HepG2 (cell line): ENCODE results near the gene ALPK3. TPM values are rescaled to one million over a fixed set of nuclear protein-coding genes. Genes with fewer than 3 reads are reported as not detected.
A peak's percentile ranks its signal among the peaks of the same experiment; 100 is the strongest.

Source experiments
- ATF7 ChIP-seq, 2 experiments: fragments of 450-650 bp in 1 of 2; sonication (generic) in 1 of 2; formaldehyde crosslinking in 1 of 2; IDR thresholded peaks; 2 replicates each; pipeline versions ENCODE4 v1.4.0 to v1.6.1; 2016 to 2020; ENCODE audit warnings: antibody characterized with exemption in 1 of 2, mild to moderate bottlenecking in 1 of 2, missing genetic modification reagents in 1 of 2
- HOXA7 ChIP-seq: sonication (generic); formaldehyde crosslinking; IDR thresholded peaks from 2 replicates; pipeline ENCODE4 v1.8.1; 2022; ENCODE audit warnings: mild to moderate bottlenecking, missing genetic modification reagents, moderate library complexity
- IRX3 ChIP-seq: sonication (generic); formaldehyde crosslinking; IDR thresholded peaks from 2 replicates; pipeline ENCODE4 v1.8.1; 2023; ENCODE audit warnings: mild to moderate bottlenecking, low read depth, missing genetic modification reagents, borderline replicate concordance
- JUNB ChIP-seq: sonication (generic); formaldehyde crosslinking; IDR thresholded peaks from 2 replicates; pipeline ENCODE4 v1.8.0; 2022; ENCODE audit warnings: missing genetic modification reagents, mild to moderate bottlenecking, borderline replicate concordance
- KMT2B ChIP-seq: IDR thresholded peaks from 2 replicates; pipeline ENCODE4 v1.6.1; 2016; ENCODE audit warnings: missing genetic modification reagents, missing compliant biosample characterization
- MBNL3 ChIP-seq: fragments of 250-450 bp; sonication (Bioruptor Pico); conservative IDR thresholded peaks from 2 replicates; pipeline ENCODE4 v1.8.0; 2022; ENCODE audit warnings: mild to moderate bottlenecking, inconsistent platforms
- NCOA1 ChIP-seq: sonication (generic); formaldehyde crosslinking; IDR thresholded peaks from 2 replicates; pipeline ENCODE4 v1.9.0; 2021; ENCODE audit warnings: missing genetic modification reagents
- POGZ ChIP-seq: sonication (generic); formaldehyde crosslinking; IDR thresholded peaks from 2 replicates; pipeline ENCODE4 v1.4.0; 2020; ENCODE audit warnings: mild to moderate bottlenecking, missing genetic modification reagents
- RFX5 ChIP-seq: IDR thresholded peaks from 2 replicates; pipeline ENCODE4 v1.6.1; 2011; ENCODE audit warnings: low read depth, low read length, improper control_type of control experiment
- TBL1XR1 ChIP-seq: fragments of 150-350 bp; IDR thresholded peaks from 2 replicates; pipeline ENCODE4 v1.6.1; 2014; ENCODE audit warnings: borderline replicate concordance, low read length; ENCODE audit not compliant: partially characterized antibody
- ZFP82 ChIP-seq: sonication (generic); formaldehyde crosslinking; IDR thresholded peaks from 2 replicates; pipeline ENCODE4 v1.5.1; 2020; ENCODE audit warnings: mild to moderate bottlenecking, missing genetic modification reagents, borderline replicate concordance
- ZNF136 ChIP-seq: sonication (generic); formaldehyde crosslinking; IDR thresholded peaks from 2 replicates; pipeline ENCODE4 v1.8.1; 2022; ENCODE audit warnings: low read depth, mild to moderate bottlenecking, moderate library complexity, missing genetic modification reagents
- ZNF274 ChIP-seq: sonication (generic); formaldehyde crosslinking; IDR thresholded peaks from 2 replicates; pipeline ENCODE4 v1.5.1; 2020; ENCODE audit warnings: mild to moderate bottlenecking, missing genetic modification reagents
- ZNF337 ChIP-seq: sonication (generic); formaldehyde crosslinking; IDR thresholded peaks from 2 replicates; pipeline ENCODE4 v1.5.1; 2020; ENCODE audit warnings: missing genetic modification reagents, low read depth, mild to moderate bottlenecking, borderline replicate concordance
- ZNF674 ChIP-seq: sonication (generic); formaldehyde crosslinking; IDR thresholded peaks from 2 replicates; pipeline ENCODE4 v1.5.0; 2020; ENCODE audit warnings: low read depth, mild to moderate bottlenecking, missing genetic modification reagents
- ZNF678 ChIP-seq: sonication (generic); formaldehyde crosslinking; IDR thresholded peaks from 2 replicates; pipeline ENCODE4 v1.4.0; 2020; ENCODE audit warnings: mild to moderate bottlenecking, missing genetic modification reagents
- ZNF816 ChIP-seq: sonication (generic); formaldehyde crosslinking; IDR thresholded peaks from 2 replicates; pipeline ENCODE4 v1.8.0; 2022; ENCODE audit warnings: missing genetic modification reagents, mild to moderate bottlenecking, borderline replicate concordance
- polyA plus RNA-seq, 8 experiments: library from polyadenylated mRNA; depleted of rRNA in 3 of 8; stranded (reverse) in 7 of 8; unstranded in 1 of 8; fragments of >200 nt; fragmentation: Illumina TruSeq in 4 of 8; extraction: Trizol in 4 of 8; gene quantifications; 2 replicates each; pipeline versions ENCODE4 v1.2.1 to v1.2.3, GENCODE V29; 2011 to 2016; ENCODE audit warnings: low read depth in 4 of 8, missing spikeins in 1 of 8, mixed read lengths in 1 of 8; ENCODE audit not compliant: insufficient read depth in 1 of 8
- total RNA-seq, 5 experiments: library from RNA; depleted of rRNA; stranded (reverse); fragments of >200 nt; fragmentation: Illumina TruSeq; extraction: Trizol; gene quantifications; 2 replicates each; pipeline ENCODE4 v1.2.3, GENCODE V29; 2016; ENCODE audit warnings: low read depth in 1 of 5
- TF ChIP-seq, protein P1 (sequence below): sonication (generic); formaldehyde crosslinking; IDR thresholded peaks from 2 replicates; pipeline ENCODE4 v1.4.0; 2020; ENCODE audit warnings: missing genetic modification reagents, borderline replicate concordance
- TF ChIP-seq, protein P2 (sequence below): sonication (generic); formaldehyde crosslinking; IDR thresholded peaks from 2 replicates; pipeline ENCODE4 v1.8.1; 2023; ENCODE audit warnings: mild to moderate bottlenecking, inconsistent platforms, moderate library complexity, missing genetic modification reagents, borderline replicate concordance
- TF ChIP-seq, protein P3 (sequence below): sonication (generic); formaldehyde crosslinking; IDR thresholded peaks from 2 replicates; pipeline ENCODE4 v1.5.0; 2020; ENCODE audit warnings: mild to moderate bottlenecking, missing genetic modification reagents, moderate library complexity
- TF ChIP-seq, protein P4 (sequence below): sonication (generic); formaldehyde crosslinking; IDR thresholded peaks from 2 replicates; pipeline ENCODE4 v1.4.0; 2020; ENCODE audit warnings: missing genetic modification reagents, mild to moderate bottlenecking, borderline replicate concordance

The ALPK3 gene
- total and polyA plus RNA-seq, 2 of the 13 experiments (the other 11 are each of a cell fraction or from before 2014, with no cell fraction given): 0.04 to 0.42 TPM

DNA sequence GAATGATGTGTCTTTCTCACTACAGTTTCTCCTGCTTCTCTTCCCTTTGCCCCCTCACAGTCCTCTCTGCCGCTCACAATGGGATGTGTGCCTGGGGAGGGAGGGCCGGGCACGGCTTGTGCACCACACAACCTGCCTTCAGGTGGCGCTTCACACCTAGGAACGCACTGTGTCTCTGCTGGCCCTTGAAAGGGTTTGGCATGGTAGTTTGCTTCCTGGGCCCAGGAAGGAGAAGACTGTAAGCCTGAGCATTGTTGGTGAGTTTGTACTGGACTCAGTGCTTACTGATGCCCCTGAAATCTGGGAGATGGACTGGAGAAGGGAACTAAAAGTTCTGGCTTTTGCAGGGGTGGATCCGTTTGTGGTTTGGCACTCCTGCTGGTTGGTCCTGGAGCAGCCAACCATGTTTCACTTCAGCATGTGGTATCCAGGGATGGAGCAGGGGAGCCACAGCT lies 9.2 kb downstream of the ALPK3 start (continued):
- TF ChIP-seq, protein P1, sequence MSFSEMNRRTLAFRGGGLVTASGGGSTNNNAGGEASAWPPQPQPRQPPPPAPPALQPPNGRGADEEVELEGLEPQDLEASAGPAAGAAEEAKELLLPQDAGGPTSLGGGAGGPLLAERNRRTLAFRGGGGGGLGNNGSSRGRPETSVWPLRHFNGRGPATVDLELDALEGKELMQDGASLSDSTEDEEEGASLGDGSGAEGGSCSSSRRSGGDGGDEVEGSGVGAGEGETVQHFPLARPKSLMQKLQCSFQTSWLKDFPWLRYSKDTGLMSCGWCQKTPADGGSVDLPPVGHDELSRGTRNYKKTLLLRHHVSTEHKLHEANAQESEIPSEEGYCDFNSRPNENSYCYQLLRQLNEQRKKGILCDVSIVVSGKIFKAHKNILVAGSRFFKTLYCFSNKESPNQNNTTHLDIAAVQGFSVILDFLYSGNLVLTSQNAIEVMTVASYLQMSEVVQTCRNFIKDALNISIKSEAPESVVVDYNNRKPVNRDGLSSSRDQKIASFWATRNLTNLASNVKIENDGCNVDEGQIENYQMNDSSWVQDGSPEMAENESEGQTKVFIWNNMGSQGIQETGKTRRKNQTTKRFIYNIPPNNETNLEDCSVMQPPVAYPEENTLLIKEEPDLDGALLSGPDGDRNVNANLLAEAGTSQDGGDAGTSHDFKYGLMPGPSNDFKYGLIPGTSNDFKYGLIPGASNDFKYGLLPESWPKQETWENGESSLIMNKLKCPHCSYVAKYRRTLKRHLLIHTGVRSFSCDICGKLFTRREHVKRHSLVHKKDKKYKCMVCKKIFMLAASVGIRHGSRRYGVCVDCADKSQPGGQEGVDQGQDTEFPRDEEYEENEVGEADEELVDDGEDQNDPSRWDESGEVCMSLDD (CRISPR knock-in tag): no peak
- TF ChIP-seq ATF7 (IDR thresholded peaks at IDR 0.05) (no peak), ATF7 (CRISPR knock-in tag; IDR thresholded peaks at IDR 0.05) (no peak), NCOA1 (CRISPR knock-in tag) (no peak), HOXA7 (no peak), ZNF678 (CRISPR knock-in tag) (no peak), MBNL3 (no peak), POGZ (CRISPR knock-in tag) (no peak), ZNF136 (CRISPR knock-in tag) (no peak), IRX3 (no peak), KMT2B (CRISPR knock-in tag) (no peak), ZNF674 (CRISPR knock-in tag) (no peak), JUNB (CRISPR knock-in tag) (no peak), ZFP82 (CRISPR knock-in tag) (no peak), TBL1XR1 (no peak), ZNF337 (CRISPR knock-in tag) (no peak), RFX5 (peak; percentile 67), ZNF816 (CRISPR knock-in tag) (no peak), ZNF274 (CRISPR knock-in tag) (0 out of 2 replicates have a peak, but pooled peaks have one; percentile 38)
- TF ChIP-seq, protein P2, sequence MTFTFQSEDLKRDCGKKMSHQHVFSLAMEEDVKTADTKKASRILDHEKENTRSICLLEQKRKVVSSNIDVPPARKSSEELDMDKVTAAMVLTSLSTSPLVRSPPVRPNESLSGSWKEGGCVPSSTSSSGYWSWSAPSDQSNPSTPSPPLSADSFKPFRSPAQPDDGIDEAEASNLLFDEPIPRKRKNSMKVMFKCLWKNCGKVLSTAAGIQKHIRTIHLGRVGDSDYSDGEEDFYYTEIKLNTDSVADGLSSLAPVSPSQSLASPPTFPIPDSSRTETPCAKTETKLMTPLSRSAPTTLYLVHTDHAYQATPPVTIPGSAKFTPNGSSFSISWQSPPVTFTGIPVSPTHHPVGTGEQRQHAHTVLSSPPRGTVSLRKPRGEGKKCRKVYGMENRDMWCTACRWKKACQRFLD: no peak
- TF ChIP-seq, protein P3, sequence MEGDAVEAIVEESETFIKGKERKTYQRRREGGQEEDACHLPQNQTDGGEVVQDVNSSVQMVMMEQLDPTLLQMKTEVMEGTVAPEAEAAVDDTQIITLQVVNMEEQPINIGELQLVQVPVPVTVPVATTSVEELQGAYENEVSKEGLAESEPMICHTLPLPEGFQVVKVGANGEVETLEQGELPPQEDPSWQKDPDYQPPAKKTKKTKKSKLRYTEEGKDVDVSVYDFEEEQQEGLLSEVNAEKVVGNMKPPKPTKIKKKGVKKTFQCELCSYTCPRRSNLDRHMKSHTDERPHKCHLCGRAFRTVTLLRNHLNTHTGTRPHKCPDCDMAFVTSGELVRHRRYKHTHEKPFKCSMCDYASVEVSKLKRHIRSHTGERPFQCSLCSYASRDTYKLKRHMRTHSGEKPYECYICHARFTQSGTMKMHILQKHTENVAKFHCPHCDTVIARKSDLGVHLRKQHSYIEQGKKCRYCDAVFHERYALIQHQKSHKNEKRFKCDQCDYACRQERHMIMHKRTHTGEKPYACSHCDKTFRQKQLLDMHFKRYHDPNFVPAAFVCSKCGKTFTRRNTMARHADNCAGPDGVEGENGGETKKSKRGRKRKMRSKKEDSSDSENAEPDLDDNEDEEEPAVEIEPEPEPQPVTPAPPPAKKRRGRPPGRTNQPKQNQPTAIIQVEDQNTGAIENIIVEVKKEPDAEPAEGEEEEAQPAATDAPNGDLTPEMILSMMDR (CRISPR knock-in tag): peak; percentile 97
- TF ChIP-seq, protein P4, sequence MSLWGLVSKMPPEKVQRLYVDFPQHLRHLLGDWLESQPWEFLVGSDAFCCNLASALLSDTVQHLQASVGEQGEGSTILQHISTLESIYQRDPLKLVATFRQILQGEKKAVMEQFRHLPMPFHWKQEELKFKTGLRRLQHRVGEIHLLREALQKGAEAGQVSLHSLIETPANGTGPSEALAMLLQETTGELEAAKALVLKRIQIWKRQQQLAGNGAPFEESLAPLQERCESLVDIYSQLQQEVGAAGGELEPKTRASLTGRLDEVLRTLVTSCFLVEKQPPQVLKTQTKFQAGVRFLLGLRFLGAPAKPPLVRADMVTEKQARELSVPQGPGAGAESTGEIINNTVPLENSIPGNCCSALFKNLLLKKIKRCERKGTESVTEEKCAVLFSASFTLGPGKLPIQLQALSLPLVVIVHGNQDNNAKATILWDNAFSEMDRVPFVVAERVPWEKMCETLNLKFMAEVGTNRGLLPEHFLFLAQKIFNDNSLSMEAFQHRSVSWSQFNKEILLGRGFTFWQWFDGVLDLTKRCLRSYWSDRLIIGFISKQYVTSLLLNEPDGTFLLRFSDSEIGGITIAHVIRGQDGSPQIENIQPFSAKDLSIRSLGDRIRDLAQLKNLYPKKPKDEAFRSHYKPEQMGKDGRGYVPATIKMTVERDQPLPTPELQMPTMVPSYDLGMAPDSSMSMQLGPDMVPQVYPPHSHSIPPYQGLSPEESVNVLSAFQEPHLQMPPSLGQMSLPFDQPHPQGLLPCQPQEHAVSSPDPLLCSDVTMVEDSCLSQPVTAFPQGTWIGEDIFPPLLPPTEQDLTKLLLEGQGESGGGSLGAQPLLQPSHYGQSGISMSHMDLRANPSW (CRISPR knock-in tag): no peak
